Astrocyte of the spinal cord (primary cell): ENCODE results near the gene SERINC5.

Source experiments
- DNase-seq: peaks from one replicate; pipeline ENCODE4 v3.0.0; 2011; ENCODE audit warnings: low read depth, low spot score
- H3K4me3 ChIP-seq: 2 replicates; pipeline ENCODE4 v1.5.1; 2011; ENCODE audit warnings: low read depth, mild to moderate bottlenecking, low read length, moderate library complexity
- in situ Hi-C: cut with HindIII; loops from 2 replicates; pipeline ENCODE4 v1.10.0; 2017; ENCODE audit warnings: low sequenced_read_pairs
- TF ChIP-seq, protein P1 (sequence below): IDR thresholded peaks from 2 replicates; pipeline ENCODE4 v1.5.1; 2012; ENCODE audit warnings: low read depth, mild to moderate bottlenecking, low read length, inconsistent platforms

SERINC5 gene

DNA sequence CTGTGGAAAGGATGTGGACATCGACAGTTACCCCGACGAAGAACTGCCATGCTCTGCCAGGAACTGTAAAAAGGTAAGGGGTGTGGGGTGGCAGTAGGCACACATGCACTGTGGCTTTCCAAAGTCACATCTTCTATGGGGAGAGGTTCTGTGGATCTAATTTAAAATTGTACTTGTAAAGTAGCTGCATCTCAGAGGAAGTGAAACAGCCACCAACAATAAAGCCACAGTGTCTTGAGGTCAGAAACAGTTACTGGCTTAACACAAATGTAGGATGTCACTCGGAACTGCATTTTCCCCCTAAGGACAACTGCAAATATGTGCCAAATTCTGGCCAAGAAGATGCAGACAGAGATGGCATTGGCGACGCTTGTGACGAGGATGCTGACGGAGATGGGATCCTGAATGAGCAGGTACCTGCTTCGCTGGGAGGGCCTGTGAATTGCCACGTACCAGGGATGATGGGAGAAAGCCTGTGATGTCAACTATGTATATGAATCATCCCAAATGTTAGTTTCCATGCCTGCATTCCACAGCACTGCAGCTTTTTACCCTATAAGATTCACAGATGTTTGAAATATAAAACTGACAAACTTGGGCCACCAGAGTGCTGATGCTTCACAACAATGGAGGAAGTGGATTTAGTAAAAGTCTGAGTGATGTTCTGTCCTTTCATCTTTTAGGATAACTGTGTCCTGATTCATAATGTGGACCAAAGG, 185.4 kb downstream of the SERINC5 start:
- no peak for DNase-seq
- no peak overlapping the region for H3K4me3 ChIP-seq
- TF ChIP-seq, protein P1, sequence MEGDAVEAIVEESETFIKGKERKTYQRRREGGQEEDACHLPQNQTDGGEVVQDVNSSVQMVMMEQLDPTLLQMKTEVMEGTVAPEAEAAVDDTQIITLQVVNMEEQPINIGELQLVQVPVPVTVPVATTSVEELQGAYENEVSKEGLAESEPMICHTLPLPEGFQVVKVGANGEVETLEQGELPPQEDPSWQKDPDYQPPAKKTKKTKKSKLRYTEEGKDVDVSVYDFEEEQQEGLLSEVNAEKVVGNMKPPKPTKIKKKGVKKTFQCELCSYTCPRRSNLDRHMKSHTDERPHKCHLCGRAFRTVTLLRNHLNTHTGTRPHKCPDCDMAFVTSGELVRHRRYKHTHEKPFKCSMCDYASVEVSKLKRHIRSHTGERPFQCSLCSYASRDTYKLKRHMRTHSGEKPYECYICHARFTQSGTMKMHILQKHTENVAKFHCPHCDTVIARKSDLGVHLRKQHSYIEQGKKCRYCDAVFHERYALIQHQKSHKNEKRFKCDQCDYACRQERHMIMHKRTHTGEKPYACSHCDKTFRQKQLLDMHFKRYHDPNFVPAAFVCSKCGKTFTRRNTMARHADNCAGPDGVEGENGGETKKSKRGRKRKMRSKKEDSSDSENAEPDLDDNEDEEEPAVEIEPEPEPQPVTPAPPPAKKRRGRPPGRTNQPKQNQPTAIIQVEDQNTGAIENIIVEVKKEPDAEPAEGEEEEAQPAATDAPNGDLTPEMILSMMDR = no peak
- in situ Hi-C loops = no loop called here

DNA sequence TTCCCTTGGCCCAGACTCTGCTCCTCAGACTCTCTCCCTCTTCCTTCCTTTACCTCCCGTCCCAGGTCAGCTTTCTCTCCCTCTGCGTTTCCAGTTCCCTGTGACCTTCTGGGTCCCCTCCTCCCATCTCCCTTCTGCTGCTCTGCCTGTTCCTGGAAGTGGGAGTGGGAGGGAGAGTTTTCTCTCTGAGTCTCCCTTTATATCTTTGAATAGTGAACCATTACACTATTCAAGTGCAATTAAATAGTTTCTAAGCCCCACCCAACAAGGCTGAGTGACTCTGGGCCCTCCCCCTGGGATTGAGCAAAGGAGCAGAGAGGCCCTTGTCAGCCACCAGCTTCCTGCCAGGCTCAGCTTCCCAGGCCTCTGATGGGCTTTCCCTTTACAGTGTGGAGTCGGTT, 185.9 kb downstream of the SERINC5 start:
- no peak overlapping the region for H3K4me3 ChIP-seq
- TF ChIP-seq, protein P1 = no peak
- in situ Hi-C loops = no loop called here
- DNase-seq = no peak

DNA sequence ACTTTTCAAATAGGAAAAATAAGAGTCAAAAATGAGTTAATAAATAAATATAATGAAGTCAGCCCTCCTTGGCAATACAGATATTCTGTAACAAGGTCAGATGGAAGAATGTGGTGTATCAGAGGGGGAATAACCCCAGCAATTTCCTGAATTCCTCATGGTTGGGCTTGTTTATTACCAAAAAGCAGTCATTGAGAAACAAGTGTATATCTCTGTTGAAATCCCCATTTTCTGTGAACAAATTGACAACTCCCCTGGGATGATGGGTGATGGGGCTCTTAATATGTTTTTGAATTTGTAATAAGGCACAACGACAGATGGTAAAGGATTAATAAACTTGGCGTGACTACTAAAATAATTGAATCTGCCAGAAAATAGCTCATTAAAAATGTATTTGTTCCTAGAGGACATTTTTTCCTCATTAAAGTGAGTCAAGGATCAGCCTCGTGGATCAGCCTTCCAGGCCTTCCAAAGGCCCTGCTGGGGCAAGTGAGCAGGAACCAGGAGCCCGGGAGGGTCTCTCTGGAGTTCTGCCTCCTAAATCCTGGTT, 186.5 kb downstream of the SERINC5 start:
- DNase-seq = no peak
- in situ Hi-C loops = no loop called here
- H3K4me3 ChIP-seq = no peak overlapping the region
- TF ChIP-seq, protein P1 = no peak

DNA sequence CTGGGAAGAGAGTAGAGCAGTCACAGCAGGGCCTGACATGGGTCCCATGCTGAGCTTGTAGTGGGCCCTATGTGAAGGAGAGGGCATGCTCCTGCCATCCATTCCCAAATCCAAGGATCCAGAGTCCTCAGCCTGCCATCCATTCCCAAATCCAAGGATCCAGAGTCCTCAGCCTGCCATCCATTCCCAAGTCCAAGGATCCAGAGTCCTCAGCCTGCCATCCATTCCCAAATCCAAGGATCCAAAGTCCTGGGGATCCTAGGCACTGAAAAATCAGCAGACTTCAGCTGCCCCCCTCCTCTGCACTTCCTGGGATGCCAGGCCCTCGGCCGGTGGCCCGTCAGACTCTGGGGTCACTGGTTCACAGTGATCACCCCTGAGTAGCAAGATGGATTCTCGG, 187.1 kb downstream of the SERINC5 start:
- in situ Hi-C loops = no loop called here
- no peak for DNase-seq
- H3K4me3 ChIP-seq = no peak overlapping the region
- TF ChIP-seq, protein P1 = no peak

DNA sequence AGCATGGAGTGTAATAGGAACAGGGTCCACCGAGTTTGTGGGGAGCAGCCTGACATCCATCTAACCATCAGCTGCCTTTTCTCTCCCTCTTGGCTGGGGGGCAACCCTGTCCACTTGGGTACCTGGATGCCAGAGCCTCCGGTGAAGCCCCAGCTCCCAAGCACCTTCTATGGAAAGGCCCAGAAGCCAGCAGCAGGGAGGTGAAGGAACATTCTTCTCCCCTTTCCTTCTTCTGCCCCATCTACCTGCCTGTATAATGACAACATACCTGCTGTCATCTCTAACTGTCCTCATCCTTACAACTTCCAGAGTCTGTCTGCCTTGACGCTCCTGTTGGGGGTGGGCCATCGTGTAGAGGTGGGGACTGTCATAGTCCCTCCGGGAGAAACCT, 187.6 kb downstream of the SERINC5 start:
- no peak overlapping the region for H3K4me3 ChIP-seq
- TF ChIP-seq, protein P1 = no peak
- in situ Hi-C loops = no loop called here
- DNase-seq = no peak

DNA sequence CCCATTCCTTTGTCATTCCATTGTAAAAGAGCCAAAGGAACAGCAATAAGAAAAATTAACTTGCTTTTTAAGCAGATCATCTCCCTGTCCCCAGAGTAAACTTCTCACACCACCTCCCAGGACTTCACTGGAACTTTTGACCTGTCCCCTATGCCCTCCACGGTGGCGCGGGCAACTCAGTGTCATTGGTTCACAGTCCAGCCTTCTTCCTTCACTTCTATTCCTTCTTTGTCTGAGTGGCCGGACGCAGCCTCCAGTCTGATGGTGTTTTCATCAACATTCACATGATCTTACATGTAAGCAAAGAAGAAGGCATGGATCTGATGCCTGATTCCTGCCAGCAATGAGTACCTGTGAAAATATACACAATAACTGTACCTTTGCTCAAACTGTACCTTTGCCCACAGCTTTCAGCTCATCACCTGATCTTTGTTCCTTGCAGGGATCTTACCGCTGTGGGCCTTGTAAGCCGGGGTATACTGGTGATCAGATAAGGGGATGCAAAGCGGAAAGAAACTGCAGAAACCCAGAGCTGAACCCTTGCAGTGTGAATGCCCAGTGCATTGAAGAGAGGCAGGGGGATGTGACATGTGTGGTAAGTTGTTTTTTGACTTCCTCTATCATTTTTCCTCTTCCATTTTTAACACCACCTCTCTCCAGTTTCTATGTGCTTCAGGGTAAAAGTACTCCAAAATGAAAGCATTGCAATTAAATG, 188.2 kb downstream of the SERINC5 start:
- H3K4me3 ChIP-seq = no peak overlapping the region
- TF ChIP-seq, protein P1 = no peak
- in situ Hi-C loops = no loop called here
- DNase-seq = no peak
